Hypothalamus (tissue), 51 donors: ENCODE measurements around the gene CHSY3.
"Not testable (repeated sequence)": the region's sequence is repeated elsewhere in the genome, so short reads cannot be mapped to it uniquely, and the experiment has no call there.

ENCODE experiments used
- DNase-seq, 51 donors: peaks; one replicate each; lab custom pipeline; 2025; lab: John Stamatoyannopoulos, UW

CHSY3 gene

DNA sequence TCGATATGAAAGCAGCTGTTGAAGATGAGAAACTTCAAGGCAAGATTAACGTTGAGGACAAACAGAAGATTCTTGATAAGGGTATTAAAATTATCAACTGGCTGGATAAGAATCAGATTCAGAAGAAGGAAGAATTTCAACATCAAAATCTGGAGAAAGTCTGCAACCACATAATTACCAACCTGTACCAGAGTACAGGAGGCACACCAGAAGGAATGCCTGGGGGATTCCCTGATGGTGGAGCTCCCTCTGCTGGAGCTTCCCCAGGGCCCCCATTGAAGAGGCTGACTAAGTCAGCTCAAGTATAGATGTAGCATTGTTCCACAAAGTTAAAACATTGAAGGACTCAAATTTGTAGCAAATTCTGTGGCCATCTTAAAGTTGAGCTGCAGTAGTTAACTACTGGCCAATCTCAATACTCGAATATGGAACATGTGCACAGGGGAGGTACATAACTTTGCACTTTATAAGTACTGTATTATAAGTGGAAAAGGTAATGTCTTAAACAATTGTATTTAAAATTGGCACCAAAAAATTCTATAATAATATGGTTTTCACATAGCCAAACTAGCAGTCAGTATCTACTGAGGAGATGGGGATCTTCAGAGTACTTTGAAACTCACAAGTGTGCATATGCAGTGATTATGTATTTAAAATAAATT is 237.5 kb downstream of the CHSY3 start:
- peak in 20 of 51 donors; percentile 2 to 51 (median 20) for DNase-seq

DNA sequence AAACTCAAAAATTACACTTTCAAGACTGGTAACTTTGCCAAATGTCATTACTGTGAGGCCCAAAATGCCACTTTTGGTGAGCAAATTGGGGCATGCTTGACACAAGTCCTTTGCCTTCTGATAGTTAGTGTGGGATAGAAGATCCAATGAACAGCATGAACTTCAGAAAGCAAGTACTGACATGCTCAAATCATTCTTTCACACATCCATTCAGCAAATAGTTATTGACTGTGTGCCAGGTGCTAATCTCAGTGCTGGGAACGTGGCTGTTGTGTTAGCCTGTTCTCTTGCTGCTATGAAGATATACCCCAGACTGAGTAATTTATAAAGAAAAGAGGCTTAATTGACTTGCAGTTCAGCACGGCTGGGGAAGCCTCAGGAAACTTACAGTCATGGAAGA is 247.0 kb downstream of the CHSY3 start:
- DNase-seq: no peak

DNA sequence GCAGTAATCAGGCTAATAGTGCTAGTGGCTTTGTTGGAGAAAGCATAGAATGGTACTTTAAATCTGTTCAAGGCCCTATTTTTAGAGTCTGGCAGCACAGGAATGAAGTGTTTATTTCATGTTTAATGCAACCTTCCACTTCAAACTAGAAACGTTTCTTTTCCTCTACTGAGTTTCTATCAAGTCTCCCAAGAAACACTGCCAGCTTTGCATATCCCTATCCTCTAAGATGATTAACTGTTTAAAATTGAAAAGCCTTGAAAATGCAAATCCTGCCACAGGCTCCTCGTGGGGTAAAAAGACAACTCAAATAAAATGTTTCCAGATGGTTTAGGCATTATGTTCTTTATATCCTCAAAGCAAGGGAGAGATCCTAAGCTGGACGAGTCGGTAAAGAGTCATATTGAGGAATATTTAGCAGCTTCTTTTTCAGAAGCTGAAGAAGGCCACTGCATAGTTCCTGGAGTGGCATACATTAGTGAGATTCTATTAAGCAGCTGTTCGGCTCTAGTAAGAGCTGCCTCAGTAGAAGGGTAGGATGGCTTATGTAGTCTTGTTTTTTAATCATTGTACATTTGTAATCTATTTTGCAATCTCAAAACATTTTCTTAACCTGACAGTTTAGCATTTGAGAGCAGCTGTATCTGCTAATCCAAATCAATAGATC is 251.2 kb downstream of the CHSY3 start:
- DNase-seq: peak in 1 of 51 donors; percentile 22

- no peak for DNase-seq
Measured at GRCh38 chr5:130158036-130158435, 253.8 kb downstream of the CHSY3 start.

DNA sequence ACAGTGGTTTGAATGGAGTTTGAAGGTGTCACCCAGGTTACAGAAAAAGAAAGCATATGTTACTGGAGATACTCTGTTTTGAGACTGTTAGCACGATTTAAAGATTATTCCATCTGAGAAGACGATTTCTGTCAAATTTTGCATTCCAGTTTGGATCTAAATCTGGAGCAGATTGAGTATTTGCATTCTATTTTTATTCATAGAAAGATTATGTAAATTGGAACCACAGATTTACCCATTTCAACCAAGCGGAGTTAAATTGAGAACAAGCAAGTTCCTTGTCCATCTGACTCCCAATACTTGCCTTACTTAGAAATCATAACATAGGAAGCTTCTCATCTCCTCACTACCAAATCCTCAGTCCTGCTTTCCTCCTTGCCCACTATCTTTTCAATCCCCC is 255.7 kb downstream of the CHSY3 start:
- no peak for DNase-seq

DNA sequence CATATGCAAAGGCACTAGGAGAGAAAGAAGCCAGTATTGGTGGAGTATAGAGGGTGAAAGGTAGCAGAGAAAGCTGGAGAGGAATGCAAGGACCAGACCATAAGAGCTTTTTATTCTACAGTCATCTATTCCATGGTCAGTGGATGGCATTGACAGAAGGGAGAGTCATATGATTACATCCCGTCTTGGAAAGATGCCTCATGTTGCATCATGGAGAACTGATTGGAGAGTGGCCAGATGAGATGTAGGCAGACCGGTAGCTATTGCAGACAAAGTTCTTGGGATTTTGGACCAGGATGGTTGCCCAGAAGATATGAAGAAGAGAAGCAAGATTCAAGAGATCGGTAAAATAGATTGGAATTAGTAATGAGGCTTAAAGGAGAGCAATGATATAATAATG is 260.7 kb downstream of the CHSY3 start:
- DNase-seq: peak in 1 of 51 donors; percentile 0

DNA sequence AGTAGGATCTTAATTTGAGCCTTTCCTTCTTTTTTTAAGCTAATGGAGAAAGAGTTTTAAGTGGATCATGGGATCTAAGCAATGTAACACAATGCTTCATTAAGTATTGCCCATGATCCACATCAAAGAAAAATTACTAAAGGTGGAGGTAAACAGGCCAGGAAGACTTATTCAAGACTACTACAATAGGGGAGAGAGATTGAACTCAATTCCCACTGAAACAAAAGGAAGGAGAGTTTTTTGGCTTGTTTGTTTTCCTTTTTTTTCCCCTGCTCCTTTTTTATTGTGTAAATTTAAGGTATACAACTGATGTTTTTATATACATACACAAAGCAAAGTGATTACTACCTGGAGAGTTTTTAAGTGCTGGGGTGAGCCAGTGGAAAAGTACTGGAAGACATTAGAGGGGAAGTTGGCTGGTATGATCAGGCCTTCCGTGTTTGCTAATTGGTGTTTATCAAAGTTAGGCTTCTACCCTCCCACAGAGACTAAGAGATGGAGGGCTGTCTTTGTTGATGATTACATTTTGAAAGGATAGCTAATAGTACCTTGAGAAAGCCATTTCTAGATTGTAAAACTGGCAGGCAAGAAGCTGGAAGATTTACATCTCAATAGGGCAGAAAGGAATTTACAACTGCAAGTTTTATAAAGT is 262.7 kb downstream of the CHSY3 start:
- DNase-seq: no peak

GRCh38 chr5:130168211-130168610 is 263.9 kb downstream of the CHSY3 start:
- DNase-seq: peak in 1 of 51 donors; percentile 10

GRCh38 chr5:130171699-130172098 is 267.4 kb downstream of the CHSY3 start:
- DNase-seq: no peak

DNA sequence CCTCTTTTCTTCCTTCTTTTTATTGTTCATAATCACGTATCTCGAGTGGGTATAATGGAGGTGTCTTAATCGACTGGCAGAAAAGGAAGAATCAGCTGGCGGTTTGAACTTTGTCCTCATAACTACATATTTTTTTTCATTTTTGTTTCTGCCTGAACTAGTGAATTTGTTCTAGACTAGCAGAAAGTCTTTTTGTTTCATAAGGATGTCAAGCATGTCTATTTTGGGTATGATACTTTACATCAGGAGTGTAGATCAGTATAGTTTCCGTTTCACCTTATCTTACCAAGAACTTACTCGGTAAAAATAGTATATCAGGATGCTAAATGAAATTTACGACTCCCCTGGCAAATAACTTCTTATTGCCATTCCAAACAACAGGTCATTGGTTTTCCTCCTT is 278.9 kb downstream of the CHSY3 start:
- no peak for DNase-seq

GRCh38 chr5:130189961-130190360 is 285.7 kb downstream of the CHSY3 start:
- DNase-seq: peak in 2 of 51 donors; percentile 2 to 14

- DNase-seq: no peak
Measured at GRCh38 chr5:130198927-130199326, 294.7 kb downstream of the CHSY3 start.

DNA sequence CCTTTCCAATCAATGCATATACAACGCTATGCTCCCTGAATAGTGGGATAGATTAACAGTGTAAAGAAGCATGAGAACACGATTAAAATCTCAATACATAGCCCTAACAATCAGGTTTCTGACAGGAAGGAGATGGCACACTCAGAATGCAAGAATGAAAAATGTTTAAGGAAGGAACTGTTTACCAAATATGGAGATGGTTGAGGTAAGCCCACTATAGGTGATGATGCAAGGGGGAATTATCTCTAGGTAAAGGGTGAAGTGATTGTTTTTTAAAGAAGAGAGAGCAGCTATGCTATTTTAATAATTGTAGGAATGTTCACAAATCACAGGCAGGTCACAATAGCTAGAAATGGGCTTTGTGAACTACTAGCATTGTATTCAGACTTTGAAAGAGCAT is 302.4 kb downstream of the CHSY3 start:
- no peak for DNase-seq

GRCh38 chr5:130213607-130214006 is 309.3 kb downstream of the CHSY3 start:
- no peak for DNase-seq

GRCh38 chr5:130216286-130216685 is 312.0 kb downstream of the CHSY3 start:
- no peak for DNase-seq

DNA sequence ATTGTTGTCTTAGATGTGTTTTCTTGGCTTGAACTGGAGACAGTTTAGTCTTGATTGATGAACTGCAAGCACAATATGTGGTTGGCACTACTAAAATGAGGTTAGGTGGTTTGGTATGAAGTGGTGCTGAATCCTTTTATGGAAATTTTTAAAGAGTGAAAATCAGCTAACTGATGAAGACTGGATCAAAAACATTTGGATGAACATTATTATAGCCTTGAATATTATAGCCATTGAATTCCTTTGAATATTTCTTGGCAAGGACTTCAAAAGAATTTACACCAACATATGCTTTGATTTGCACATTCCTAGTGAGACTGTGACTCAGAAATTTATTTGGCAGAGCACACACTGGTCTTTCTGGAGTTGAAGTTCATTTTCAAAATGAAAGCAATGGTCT is 318.3 kb downstream of the CHSY3 start:
- no peak for DNase-seq

DNA sequence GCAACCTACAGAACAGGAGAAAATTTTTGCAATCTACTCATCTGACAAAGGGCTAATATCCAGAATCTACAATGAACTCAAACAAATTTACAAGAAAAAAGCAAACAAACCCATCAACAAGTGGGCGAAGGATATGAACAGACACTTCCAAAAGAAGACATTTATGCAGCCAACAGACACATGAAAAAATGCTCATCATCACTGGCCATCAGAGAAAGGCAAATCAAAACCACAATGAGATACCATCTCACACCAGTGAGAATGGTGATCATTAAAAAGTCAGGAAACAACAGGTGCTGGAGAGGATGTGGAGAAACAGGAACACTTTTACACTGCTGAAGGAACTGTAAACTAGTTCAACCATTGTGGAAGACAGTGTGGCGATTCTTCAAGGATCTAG is 322.3 kb downstream of the CHSY3 start:
- not testable (repeated sequence) for DNase-seq

- DNase-seq: no peak
Measured at GRCh38 chr5:130227699-130228098, 323.4 kb downstream of the CHSY3 start.

GRCh38 chr5:130231786-130232185 is 327.5 kb downstream of the CHSY3 start:
- DNase-seq: no peak

GRCh38 chr5:130234816-130235215 is 330.6 kb downstream of the CHSY3 start:
- DNase-seq: no peak
